Endothelial cell of umbilical vein (primary cell): ENCODE data around the gene BLNK. TPM values are rescaled to one million over a fixed set of nuclear protein-coding genes. Genes with fewer than 3 reads are reported as not detected.

Experiments
- BruUV-seq: library from RNA; stranded (reverse); fragments of 400-500 nt; replicated peaks from 2 replicates; lab custom pipeline; 2021; lab: Mats Ljungman, UMichigan
- CTCF ChIA-PET: fragments of 300-600, 350-600 bp; sonication (Branson Sonifier 250); formaldehyde crosslinking; loops from one replicate; lab custom pipeline; 2021; ENCODE audit warnings: antibody characterized with exemption, inconsistent platforms; lab: Charles Lee
- POLR2A ChIA-PET: fragments of 300-600, 350-600 bp; sonication (Branson Sonifier 250); formaldehyde crosslinking; loops from one replicate; lab custom pipeline; 2021; ENCODE audit warnings: antibody characterized with exemption, inconsistent platforms; lab: Charles Lee
- DNase-seq: peaks from one replicate; pipeline ENCODE4 v3.0.0-alpha.2; 2011; ENCODE audit warnings: low read depth, low spot score
- FAIRE-seq: peaks from 2 replicates; lab custom pipeline; 2011; peaks lifted over from hg19 to GRCh38; lab: Jason Lieb, UNC
- H2AFZ ChIP-seq: 2 replicates; pipeline ENCODE4 v1.6.0; 2012; ENCODE audit warnings: low read depth, low read length, control low read depth, inconsistent platforms
- H3K27ac ChIP-seq: 2 replicates; pipeline ENCODE4 v1.5.1; 2011; ENCODE audit warnings: low read depth, mild to moderate bottlenecking, control low read depth, low read length, moderate library complexity; ENCODE audit not compliant: insufficient read depth
- H3K27me3 ChIP-seq, 2 experiments: 2 replicates each; pipeline versions ENCODE4 v1.6.0 to v1.6.1; 2011; ENCODE audit warnings: low read length in 2 of 2, mixed read lengths in 1 of 2; ENCODE audit not compliant: control insufficient read depth in 2 of 2, insufficient read depth in 2 of 2
- H3K36me3 ChIP-seq, 2 experiments: 2 replicates in 1 of 2; 3 replicates in 1 of 2; pipeline ENCODE4 v1.5.1; 2011; ENCODE audit warnings: low read length in 2 of 2, mild to moderate bottlenecking in 1 of 2, moderate library complexity in 1 of 2; ENCODE audit not compliant: control insufficient read depth in 2 of 2, insufficient read depth in 2 of 2; ENCODE audit errors: extremely low read depth in 1 of 2
- H3K4me1 ChIP-seq: 3 replicates; pipeline ENCODE4 v1.5.1; 2011; ENCODE audit warnings: mild to moderate bottlenecking, low read length; ENCODE audit not compliant: control insufficient read depth, insufficient read depth; ENCODE audit errors: extremely low read depth
- H3K4me2 ChIP-seq: 2 replicates; pipeline ENCODE4 v1.6.1; 2011; ENCODE audit warnings: low read length, control low read depth, mixed read lengths; ENCODE audit not compliant: insufficient read depth
- H3K4me3 ChIP-seq, 3 experiments: fragments of 200-600 bp in 1 of 3; sonication (generic), shearing (Covaris generic) in 1 of 3; replicated peaks in 1 of 3; 2 replicates each; pipeline ENCODE4 v1.5.1; 2011 to 2016; ENCODE audit warnings: control low read depth in 3 of 3, low read length in 3 of 3, mild to moderate bottlenecking in 2 of 3, inconsistent platforms in 1 of 3, low read depth in 1 of 3, moderate library complexity in 1 of 3; ENCODE audit not compliant: insufficient read depth in 1 of 3
- H3K79me2 ChIP-seq: 2 replicates; pipeline ENCODE4 v1.6.0; 2012; ENCODE audit warnings: low read length, inconsistent platforms; ENCODE audit not compliant: control insufficient read depth, insufficient read depth
- H3K9ac ChIP-seq: replicated peaks from 2 replicates; pipeline ENCODE3; 2011; ENCODE audit warnings: low read length, control low read depth; ENCODE audit not compliant: insufficient read depth; ENCODE audit errors: extremely low read depth
- H3K9me1 ChIP-seq: replicated peaks from 3 replicates; pipeline ENCODE4 v1.6.0; 2011; ENCODE audit warnings: mild to moderate bottlenecking, low read length; ENCODE audit not compliant: control insufficient read depth, insufficient read depth; ENCODE audit errors: extremely low read depth
- H3K9me3 ChIP-seq: replicated peaks from 2 replicates; pipeline ENCODE4 v1.5.1; 2012; ENCODE audit warnings: low read length, inconsistent platforms; ENCODE audit not compliant: control insufficient read depth, insufficient read depth
- H4K20me1 ChIP-seq: replicated peaks from 2 replicates; pipeline ENCODE3; 2011; ENCODE audit warnings: mild to moderate bottlenecking, low read length; ENCODE audit not compliant: control insufficient read depth, insufficient read depth; ENCODE audit errors: extremely low read depth
- EZH2 ChIP-seq: IDR thresholded peaks from 2 replicates; pipeline ENCODE4 v1.6.1; 2012; ENCODE audit warnings: borderline replicate concordance, low read depth, mild to moderate bottlenecking, moderate library complexity, low read length, inconsistent platforms; ENCODE audit not compliant: severe bottlenecking
- FOS ChIP-seq: IDR thresholded peaks from 2 replicates; pipeline ENCODE4 v1.6.1; 2011; ENCODE audit warnings: mild to moderate bottlenecking, low read length, moderate library complexity, borderline replicate concordance; ENCODE audit not compliant: insufficient read depth
- GATA2 ChIP-seq: IDR thresholded peaks from 2 replicates; pipeline ENCODE4 v1.7.0; 2011; ENCODE audit warnings: low read depth, mild to moderate bottlenecking, moderate library complexity, mixed read lengths, low read length; ENCODE audit not compliant: insufficient read length, insufficient read depth
- JUN ChIP-seq: IDR thresholded peaks from 2 replicates; pipeline ENCODE4 v1.6.1; 2011; ENCODE audit warnings: borderline replicate concordance, low read depth; ENCODE audit not compliant: insufficient read length, insufficient read depth
- MYC ChIP-seq: IDR thresholded peaks from one replicate; pipeline ENCODE4 v1.6.1; 2011; ENCODE audit warnings: mild to moderate bottlenecking, low read depth, low read length
- POLR2A ChIP-seq: IDR thresholded peaks from 2 replicates; pipeline ENCODE4 v1.6.1; 2012; ENCODE audit warnings: low read depth, mild to moderate bottlenecking, control low read depth, low read length
- POLR2AphosphoS5 ChIP-seq: IDR thresholded peaks from 2 replicates; pipeline ENCODE4 v1.6.1; 2012; ENCODE audit warnings: low read depth, mild to moderate bottlenecking, control low read depth, low read length, moderate library complexity; ENCODE audit not compliant: insufficient read depth
- dilution Hi-C: fragments of 300-500 bp; cut with MboI; formaldehyde crosslinking; loops from one replicate; pipeline ENCODE4 v1.15.0; 2019; ENCODE audit warnings: low sequenced_read_pairs; ENCODE audit not compliant: extremely low pct_ligation_motif_present
- intact Hi-C: fragments of 100-400 bp; cut with micrococcal nuclease; formaldehyde crosslinking; loops from one replicate; pipeline ENCODE4 v1.10.0; 2022
- polyA plus RNA-seq, 4 experiments: library from polyadenylated mRNA; depleted of rRNA in 3 of 4; stranded (reverse) in 3 of 4; unstranded in 1 of 4; fragments of >200 nt; gene quantifications; 2 replicates each; pipeline versions ENCODE4 v1.2.1 to v1.2.3, GENCODE V29; 2011 to 2012; ENCODE audit warnings: missing spikeins in 1 of 4
- total RNA-seq: library from RNA; stranded (reverse); gene quantifications from 2 replicates; pipeline ENCODE4 v1.2.3, GENCODE V29; 2021
- TF ChIP-seq, protein P1 (sequence below): IDR thresholded peaks from 2 replicates; pipeline ENCODE4 v1.6.1; 2011; ENCODE audit not compliant: insufficient read depth, insufficient read length
- TF ChIP-seq, protein P2 (sequence below), 2 donors: IDR thresholded peaks; 1 replicate in 1 of 2; 2 replicates in 1 of 2; pipeline ENCODE4 v1.5.1; 2011; ENCODE audit warnings: low read length in 2 of 2, mild to moderate bottlenecking in 2 of 2, moderate library complexity in 2 of 2, control low read depth in 1 of 2, inconsistent platforms in 1 of 2, low read depth in 1 of 2; ENCODE audit not compliant: insufficient read depth in 1 of 2; ENCODE audit errors: extremely low read depth in 1 of 2

Gene BLNK
- total and polyA plus RNA-seq, 2 donors (not counting 3 experiments of a cell fraction or from before 2014, with no cell fraction given): not detected

DNA sequence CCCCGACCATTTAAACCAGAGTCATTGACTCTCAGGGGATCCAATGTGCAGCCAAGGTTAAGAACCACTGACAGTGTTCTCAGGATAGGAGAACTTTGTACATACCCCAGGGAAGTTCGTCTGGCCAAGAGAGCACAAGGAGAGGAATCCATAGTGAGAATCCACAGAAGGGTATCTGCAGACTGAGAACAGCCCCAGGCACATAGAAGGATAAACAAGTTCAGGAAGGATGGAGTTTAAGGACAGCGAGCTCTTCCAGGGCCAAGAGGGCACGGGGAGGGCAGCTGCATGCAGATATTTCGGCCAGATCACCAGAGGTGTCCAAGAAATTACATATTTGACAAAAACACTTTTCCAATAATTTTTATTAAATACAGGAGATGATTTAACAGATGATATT lies 16.4 kb downstream of the BLNK start:
- FAIRE-seq (no peak), DNase-seq (no peak)
- TF ChIP-seq JUN (no peak), GATA2 (no peak), POLR2AphosphoS5 (no peak), POLR2A (no peak), MYC (no peak), EZH2 (no peak), FOS (no peak)
- TF ChIP-seq, protein P1, sequence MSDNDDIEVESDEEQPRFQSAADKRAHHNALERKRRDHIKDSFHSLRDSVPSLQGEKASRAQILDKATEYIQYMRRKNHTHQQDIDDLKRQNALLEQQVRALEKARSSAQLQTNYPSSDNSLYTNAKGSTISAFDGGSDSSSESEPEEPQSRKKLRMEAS: no peak
- TF ChIP-seq, protein P2, sequence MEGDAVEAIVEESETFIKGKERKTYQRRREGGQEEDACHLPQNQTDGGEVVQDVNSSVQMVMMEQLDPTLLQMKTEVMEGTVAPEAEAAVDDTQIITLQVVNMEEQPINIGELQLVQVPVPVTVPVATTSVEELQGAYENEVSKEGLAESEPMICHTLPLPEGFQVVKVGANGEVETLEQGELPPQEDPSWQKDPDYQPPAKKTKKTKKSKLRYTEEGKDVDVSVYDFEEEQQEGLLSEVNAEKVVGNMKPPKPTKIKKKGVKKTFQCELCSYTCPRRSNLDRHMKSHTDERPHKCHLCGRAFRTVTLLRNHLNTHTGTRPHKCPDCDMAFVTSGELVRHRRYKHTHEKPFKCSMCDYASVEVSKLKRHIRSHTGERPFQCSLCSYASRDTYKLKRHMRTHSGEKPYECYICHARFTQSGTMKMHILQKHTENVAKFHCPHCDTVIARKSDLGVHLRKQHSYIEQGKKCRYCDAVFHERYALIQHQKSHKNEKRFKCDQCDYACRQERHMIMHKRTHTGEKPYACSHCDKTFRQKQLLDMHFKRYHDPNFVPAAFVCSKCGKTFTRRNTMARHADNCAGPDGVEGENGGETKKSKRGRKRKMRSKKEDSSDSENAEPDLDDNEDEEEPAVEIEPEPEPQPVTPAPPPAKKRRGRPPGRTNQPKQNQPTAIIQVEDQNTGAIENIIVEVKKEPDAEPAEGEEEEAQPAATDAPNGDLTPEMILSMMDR (IDR thresholded peaks at IDR 0.05; ENCODE audit: extremely low read depth in 1 of 2, insufficient read depth in 1 of 2, low read depth in 1 of 2, low read length in 2 of 2): no peak
- Histone ChIP-seq H3K79me2 (no peaks in the 10 kb centered on the region), H3K27ac (no peak overlapping the region), H4K20me1 (no peaks in the 10 kb centered on the region), H3K9me1 (no peaks in the 10 kb centered on the region), H3K4me3 (no peak overlapping the region), H3K9me3 (no peaks in the 10 kb centered on the region), H3K4me1 (no peaks in the 10 kb centered on the region), H3K9ac (no peak overlapping the region), H3K36me3 (no peaks in the 10 kb centered on the region), H3K27me3 (peaks cover 0 to 2% of the 10 kb centered on the region in 2 experiments), H3K4me2 (no peak overlapping the region), H2AFZ (no peak overlapping the region)
- POLR2A ChIA-PET: no interaction called here
- CTCF ChIA-PET: interaction anchor here (1.5 to 5.0 kb wide), 2 partner anchors 26 to 238 kb away, joined by 4 to 27 read pairs; no protein-coding TSS in a partner anchor
- BruUV-seq: no TSS peak
- intact Hi-C loops (no loop called here), dilution Hi-C loops (no loop called here)
